Parathyroid adenoma (tissue), 2 donors: ENCODE results near the gene AUTS2.

ENCODE experiments used
- H2AFZ ChIP-seq: fragments of 300-600 bp; sonication (generic); one replicate; pipeline ENCODE4 v1.7.0; 2017; ENCODE audit warnings: antibody characterized with exemption, mild to moderate bottlenecking
- H3K27ac ChIP-seq: fragments of 300-600 bp; sonication (generic); one replicate; pipeline ENCODE4 v1.7.0; 2017
- H3K27me3 ChIP-seq: fragments of 300-600 bp; sonication (generic); one replicate; pipeline ENCODE4 v1.7.0; 2017; ENCODE audit warnings: low read length; ENCODE audit not compliant: control insufficient read depth, insufficient read depth
- H3K36me3 ChIP-seq: fragments of 300-600 bp; sonication (generic); one replicate; pipeline ENCODE4 v1.7.0; 2017; ENCODE audit warnings: low read length; ENCODE audit not compliant: control insufficient read depth, insufficient read depth
- H3K4me1 ChIP-seq: fragments of 300-600 bp; sonication (generic); one replicate; pipeline ENCODE4 v1.7.0; 2017; ENCODE audit warnings: control low read depth
- H3K4me2 ChIP-seq: fragments of 300-600 bp; sonication (generic); one replicate; pipeline ENCODE4 v1.7.0; 2017; ENCODE audit warnings: low read length
- H3K4me3 ChIP-seq: fragments of 300-600 bp; sonication (generic); one replicate; pipeline ENCODE4 v1.7.0; 2017; ENCODE audit warnings: low read depth, low read length
- H3K79me2 ChIP-seq: fragments of 300-600 bp; sonication (generic); one replicate; pipeline ENCODE4 v1.7.0; 2017; ENCODE audit warnings: control low read depth
- H3K9ac ChIP-seq: fragments of 300-600 bp; sonication (generic); one replicate; pipeline ENCODE4 v1.7.0; 2017; ENCODE audit warnings: mild to moderate bottlenecking
- H3K9me3 ChIP-seq: fragments of 300-600 bp; sonication (generic); one replicate; pipeline ENCODE4 v1.7.0; 2017; ENCODE audit warnings: low read length; ENCODE audit not compliant: control insufficient read depth
- CTCF ChIP-seq: fragments of 300-600 bp; sonication (generic); IDR thresholded peaks from one replicate; pipeline ENCODE4 v1.7.0; 2017; ENCODE audit warnings: antibody characterized with exemption, mild to moderate bottlenecking
- donor health status: primary hyperparathyroidism.

Gene AUTS2

GRCh38 chr7:70586822-70587221 is 988.5 kb downstream of the AUTS2 start:
- no peaks in the 10 kb centered on the region for H3K27me3 ChIP-seq
- H3K79me2 ChIP-seq = no peaks in the 10 kb centered on the region
- H3K36me3 ChIP-seq = no peaks in the 10 kb centered on the region
- no peaks in the 10 kb centered on the region for H3K4me1 ChIP-seq
- H3K9ac ChIP-seq = no peak overlapping the region
- H3K4me2 ChIP-seq = no peak overlapping the region
- no peak for TF ChIP-seq CTCF
- no peak overlapping the region for H3K27ac ChIP-seq
- no peak overlapping the region for H2AFZ ChIP-seq
- H3K4me3 ChIP-seq = no peak overlapping the region
- H3K9me3 ChIP-seq = no peaks in the 10 kb centered on the region

DNA sequence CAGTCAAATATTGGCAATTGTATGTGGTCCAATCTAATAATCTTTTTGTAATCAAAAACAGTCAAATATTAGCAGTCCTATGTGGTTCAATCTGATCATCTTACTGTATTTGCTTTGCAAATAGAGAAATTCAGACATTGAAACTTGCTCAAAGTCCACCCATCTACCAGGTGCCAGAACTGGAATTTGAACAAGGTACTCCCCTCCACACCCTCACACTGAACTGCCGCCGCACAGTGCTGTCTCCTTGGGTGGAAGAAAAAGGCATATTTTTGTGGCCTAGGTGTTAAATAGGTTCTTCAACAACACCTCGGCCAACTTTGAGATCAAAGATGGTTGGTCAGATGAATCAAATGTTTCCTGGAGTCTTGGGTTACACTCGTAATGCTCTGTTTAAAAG is 989.5 kb downstream of the AUTS2 start:
- Histone ChIP-seq H3K27ac (no peak overlapping the region), H2AFZ (no peak overlapping the region), H3K4me3 (no peak overlapping the region), H3K27me3 (no peaks in the 10 kb centered on the region), H3K9me3 (no peaks in the 10 kb centered on the region), H3K9ac (no peak overlapping the region), H3K36me3 (no peaks in the 10 kb centered on the region), H3K79me2 (no peaks in the 10 kb centered on the region), H3K4me1 (no peaks in the 10 kb centered on the region), H3K4me2 (no peak overlapping the region)
- TF ChIP-seq CTCF = no peak

GRCh38 chr7:70588191-70588921 is 990.1 kb downstream of the AUTS2 start:
- no peaks in the 10 kb centered on the region for H3K4me1 ChIP-seq

GRCh38 chr7:70589010-70589409 is 990.7 kb downstream of the AUTS2 start:
- no peaks in the 10 kb centered on the region for H3K36me3 ChIP-seq
- H3K27ac ChIP-seq = no peak overlapping the region
- no peak overlapping the region for H3K4me3 ChIP-seq
- H3K4me1 ChIP-seq = no peaks in the 10 kb centered on the region
- H2AFZ ChIP-seq = no peak overlapping the region
- H3K79me2 ChIP-seq = no peaks in the 10 kb centered on the region
- H3K27me3 ChIP-seq = no peaks in the 10 kb centered on the region
- H3K4me2 ChIP-seq = no peak overlapping the region
- TF ChIP-seq CTCF = no peak
- H3K9me3 ChIP-seq = no peaks in the 10 kb centered on the region
- H3K9ac ChIP-seq = no peak overlapping the region

More at GRCh38 chr7:70588191-70588921, 990.1 kb downstream of the AUTS2 start:
- Histone ChIP-seq H3K79me2 (no peaks in the 10 kb centered on the region), H3K4me3 (no peak overlapping the region), H3K4me2 (no peak overlapping the region), H3K27ac (no peak overlapping the region), H3K27me3 (no peaks in the 10 kb centered on the region), H3K9me3 (no peaks in the 10 kb centered on the region), H2AFZ (no peak overlapping the region), H3K36me3 (no peaks in the 10 kb centered on the region), H3K9ac (no peak overlapping the region)
- no peak for TF ChIP-seq CTCF

GRCh38 chr7:70589590-70589989 is 991.3 kb downstream of the AUTS2 start:
- Histone ChIP-seq H3K9ac (no peak overlapping the region), H2AFZ (no peak overlapping the region), H3K4me1 (no peaks in the 10 kb centered on the region), H3K36me3 (no peaks in the 10 kb centered on the region), H3K27ac (no peak overlapping the region), H3K4me3 (no peak overlapping the region), H3K79me2 (no peaks in the 10 kb centered on the region), H3K27me3 (no peaks in the 10 kb centered on the region), H3K9me3 (no peaks in the 10 kb centered on the region), H3K4me2 (no peak overlapping the region)
- no peak for TF ChIP-seq CTCF
